ENCODE measurements around the gene SV2A.
A peak's percentile ranks its signal among the peaks of the same experiment; 100 is the strongest.
"Not testable (repeated sequence)": the region's sequence is repeated elsewhere in the genome, so short reads cannot be mapped to it uniquely, and the experiment has no call there.

Gene SV2A

GRCh38 chr1:149917571-149918144 lies at the start of gene SV2A:
TSS of gene SV2A (minus strand) at chr1:149917844. CDS start at chr1:149913840, 4,004 bp downstream.
- DNase-seq, result no peak

GRCh38 chr1:149967041-149967440 lies 49.4 kb upstream of the SV2A start:
- DNase-seq, result no peak

- no peak for DNase-seq
Measured at GRCh38 chr1:149966405-149966804, 48.8 kb upstream of the SV2A start.

- DNase-seq, result no peak
Measured at GRCh38 chr1:149965440-149965839, 47.8 kb upstream of the SV2A start.

GRCh38 chr1:149963358-149963757 lies 45.7 kb upstream of the SV2A start:
- no peak for DNase-seq

- no peak for DNase-seq
Measured at GRCh38 chr1:149962736-149963135, 45.1 kb upstream of the SV2A start.

- DNase-seq, result peak; percentile 74
Measured at GRCh38 chr1:149962039-149962647, 44.5 kb upstream of the SV2A start.

- DNase-seq, result not testable (repeated sequence)
Measured at GRCh38 chr1:149957548-149957947, 39.9 kb upstream of the SV2A start.

GRCh38 chr1:149949911-149950310 lies 32.3 kb upstream of the SV2A start:
- DNase-seq, result no peak

GRCh38 chr1:149945206-149945605 lies 27.6 kb upstream of the SV2A start:
- DNase-seq, result no peak

- no peak for DNase-seq
Measured at GRCh38 chr1:149942885-149943284, 25.2 kb upstream of the SV2A start.

GRCh38 chr1:149942207-149942606 lies 24.6 kb upstream of the SV2A start:
- DNase-seq, result no peak

- no peak for DNase-seq
Measured at GRCh38 chr1:149940427-149940826, 22.8 kb upstream of the SV2A start.

- DNase-seq, result not testable (repeated sequence)
Measured at GRCh38 chr1:149938668-149939003, 21.0 kb upstream of the SV2A start.

- DNase-seq, result peak; percentile 51
Measured at GRCh38 chr1:149937759-149938158, 20.1 kb upstream of the SV2A start.

GRCh38 chr1:149936992-149937705 lies 19.5 kb upstream of the SV2A start:
- no peak for DNase-seq

- DNase-seq, result no peak
Measured at GRCh38 chr1:149936170-149936991, 18.7 kb upstream of the SV2A start, which contains the start of gene MTMR11. TSS of gene MTMR11 (minus strand) at chr1:149936879. CDS start at chr1:149936647, 232 bp downstream.

GRCh38 chr1:149934356-149934755 lies 16.7 kb upstream of the SV2A start:
- DNase-seq, result no peak

GRCh38 chr1:149933208-149933607 lies 15.6 kb upstream of the SV2A start:
- no peak for DNase-seq

- no peak for DNase-seq
Measured at GRCh38 chr1:149932474-149932873, 14.8 kb upstream of the SV2A start.

- DNase-seq, result no peak
Measured at GRCh38 chr1:149931212-149931790, 13.7 kb upstream of the SV2A start.

GRCh38 chr1:149929856-149930255 lies 12.2 kb upstream of the SV2A start:
- DNase-seq, result no peak

GRCh38 chr1:149928401-149928724 lies 10.7 kb upstream of the SV2A start:
- no peak for DNase-seq
